DMS114 treated with DMSO at 0.1 percent for 48 hours (cell line): Measurements from ENCODE around the gene PRTN3.
A peak's percentile ranks its signal among the peaks of the same experiment; 100 is the strongest.
"Not testable (repeated sequence)": the region's sequence is repeated elsewhere in the genome, so short reads cannot be mapped to it uniquely, and the experiment has no call there.

Source experiments
- DNase-seq: peaks from one replicate; lab custom pipeline; 2025; ENCODE audit not compliant: unreplicated experiment; lab: John Stamatoyannopoulos, UW

Gene PRTN3

GRCh38 chr19:878751-879561, 38.2 kb downstream of the PRTN3 start:
- not testable (repeated sequence) for DNase-seq

GRCh38 chr19:879711-880438, 39.1 kb downstream of the PRTN3 start:
- no peak for DNase-seq

DNA sequence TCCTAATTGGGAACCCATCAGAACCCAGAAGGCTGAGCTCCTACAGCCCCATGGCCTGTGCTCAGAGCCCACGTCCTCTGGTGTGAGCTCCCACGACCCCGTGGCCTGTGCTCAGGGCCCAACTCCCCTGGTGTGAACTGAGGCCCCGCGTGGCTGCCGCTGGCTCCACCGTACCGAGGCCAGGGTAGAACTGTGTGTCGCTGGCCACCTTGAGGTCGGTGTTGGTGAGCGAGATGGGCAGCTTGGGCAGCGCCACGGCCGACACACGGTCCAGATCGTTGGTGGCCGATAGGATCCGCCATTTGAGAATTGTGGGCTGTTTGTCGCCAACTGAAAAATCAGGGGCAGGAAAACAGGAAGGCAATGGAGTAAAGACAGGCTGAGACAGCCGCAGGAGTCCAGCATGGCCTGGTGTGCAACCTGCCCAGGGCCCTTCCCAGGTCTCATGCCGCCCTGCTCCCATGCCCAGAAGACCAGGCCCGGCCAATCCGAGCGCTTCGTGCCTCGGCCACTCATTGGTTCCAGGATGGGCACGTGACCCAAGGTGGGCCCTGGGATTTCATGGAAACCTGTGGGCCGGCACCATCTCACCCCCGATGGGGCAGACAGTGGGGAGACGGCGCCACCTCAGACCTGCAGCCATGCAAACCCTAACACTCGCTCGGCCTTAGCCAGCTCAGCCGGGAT, 40.7 kb downstream of the PRTN3 start:
- DNase-seq, result no peak

DNA sequence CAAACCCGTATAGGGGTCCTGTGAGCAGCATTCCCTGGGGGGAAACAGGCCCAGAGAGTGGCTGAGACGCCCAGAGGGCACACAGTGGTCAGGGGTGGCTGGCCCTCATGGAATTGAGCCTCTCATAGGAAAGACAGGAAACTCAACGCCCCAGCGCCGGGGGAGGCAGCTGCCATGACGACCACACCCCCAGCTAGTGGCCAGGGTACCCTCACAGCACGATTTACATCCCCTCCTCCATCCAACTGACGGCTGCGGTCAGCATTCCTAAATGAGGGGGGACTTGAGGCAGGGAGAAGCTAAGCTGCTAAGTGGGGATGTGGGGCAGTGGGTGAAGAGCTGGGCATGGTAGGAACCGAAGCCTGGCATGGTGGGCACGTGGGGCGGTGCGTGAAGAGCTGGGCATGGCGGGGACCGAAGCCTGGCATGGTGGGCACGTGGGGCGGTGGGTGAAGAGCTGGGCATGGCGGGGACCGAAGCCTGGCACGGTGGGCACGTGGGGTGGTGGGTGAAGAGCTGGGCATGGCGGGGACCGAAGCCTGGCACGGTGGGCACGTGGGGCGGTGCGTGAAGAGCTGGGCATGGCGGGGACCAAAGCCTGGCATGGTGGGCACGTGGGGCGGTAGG, 42.2 kb downstream of the PRTN3 start:
- no peak for DNase-seq

GRCh38 chr19:883661-884211, 42.9 kb downstream of the PRTN3 start:
- DNase-seq, result no peak

GRCh38 chr19:884420-885211, 43.8 kb downstream of the PRTN3 start:
- no peak for DNase-seq

GRCh38 chr19:885536-886224, 44.9 kb downstream of the PRTN3 start:
- DNase-seq, result no peak

DNA sequence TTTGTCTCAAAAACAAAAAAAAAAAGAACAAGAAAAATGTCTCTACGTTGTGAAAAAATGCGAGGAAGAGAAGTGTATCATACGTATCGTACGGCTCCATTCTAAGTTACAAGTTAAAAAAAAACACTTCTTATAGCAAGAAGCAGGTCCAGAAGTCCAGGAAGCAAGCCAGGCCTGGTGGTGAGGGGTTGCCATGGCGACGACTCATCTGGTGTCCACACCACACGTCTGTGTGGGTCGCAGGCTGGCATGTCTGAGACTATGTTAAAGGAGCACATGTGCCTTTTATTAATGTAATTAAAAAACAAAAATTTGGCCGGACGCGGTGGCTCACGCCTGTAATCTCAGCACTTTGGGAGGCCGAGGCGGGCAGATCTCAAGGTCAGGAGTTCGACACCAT, 46.3 kb downstream of the PRTN3 start:
- DNase-seq, result no peak

GRCh38 chr19:887599-887998, 46.8 kb downstream of the PRTN3 start:
- no peak for DNase-seq

DNA sequence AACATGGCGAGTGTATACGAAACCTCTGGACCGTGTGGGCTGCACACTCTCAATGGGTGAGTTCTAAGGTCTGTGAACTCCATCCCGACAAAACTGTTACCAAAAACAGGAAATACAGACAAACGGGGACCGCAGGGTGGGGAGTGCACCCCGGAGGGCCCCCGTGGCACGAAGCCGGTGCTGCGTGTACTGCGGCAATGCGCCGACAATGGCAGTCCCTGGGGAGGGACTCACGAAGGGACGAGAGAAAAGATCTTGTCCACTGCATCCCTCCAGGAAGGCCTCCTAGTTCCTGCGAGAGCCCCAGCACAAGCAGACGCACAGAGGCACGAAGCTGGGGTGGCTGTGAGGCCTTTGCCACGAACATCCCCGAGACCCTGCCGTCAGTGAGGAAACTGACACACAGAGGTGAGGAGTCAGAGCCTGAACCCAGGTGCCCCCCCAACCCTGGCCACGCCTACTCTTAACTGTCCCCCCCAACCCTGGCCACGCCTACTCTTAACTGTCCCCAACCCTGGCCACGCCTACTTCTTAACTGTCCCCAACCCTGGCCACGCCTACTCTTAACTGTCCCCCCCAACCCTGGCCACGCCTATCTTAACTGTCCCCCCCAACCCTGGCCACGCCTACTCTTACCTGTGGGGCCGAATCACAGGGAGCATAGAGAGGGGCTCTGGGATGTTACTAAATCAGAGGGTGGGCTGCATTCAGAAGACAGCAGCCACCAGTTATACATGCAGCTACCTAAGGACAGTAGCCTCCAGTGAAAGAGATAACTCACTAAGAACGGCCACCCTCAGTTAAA, 48.0 kb downstream of the PRTN3 start:
- no peak for DNase-seq

GRCh38 chr19:889662-890295, 49.0 kb downstream of the PRTN3 start:
- no peak for DNase-seq

DNA sequence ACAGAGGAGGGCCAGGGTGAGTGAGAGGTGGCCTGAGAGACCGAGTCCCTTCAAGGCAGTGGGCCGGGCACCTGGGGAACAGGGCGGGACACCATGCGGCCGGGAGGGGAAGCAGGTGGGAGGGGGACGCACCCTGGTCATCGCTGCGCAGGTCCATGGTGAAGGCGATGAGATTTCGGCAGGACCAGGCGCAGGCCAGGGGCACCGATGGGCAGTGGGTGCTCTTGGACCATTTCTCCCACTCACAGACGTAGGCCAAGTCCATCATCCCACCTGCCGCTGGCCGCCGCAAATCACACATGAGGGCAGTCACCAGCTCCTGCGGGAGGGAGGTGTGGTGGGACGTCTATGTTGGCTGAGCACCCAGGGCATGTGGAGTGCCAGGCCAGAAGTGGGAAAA, 50.0 kb downstream of the PRTN3 start:
- DNase-seq, result no peak

GRCh38 chr19:891421-892200, 50.8 kb downstream of the PRTN3 start:
- not testable (repeated sequence) for DNase-seq

DNA sequence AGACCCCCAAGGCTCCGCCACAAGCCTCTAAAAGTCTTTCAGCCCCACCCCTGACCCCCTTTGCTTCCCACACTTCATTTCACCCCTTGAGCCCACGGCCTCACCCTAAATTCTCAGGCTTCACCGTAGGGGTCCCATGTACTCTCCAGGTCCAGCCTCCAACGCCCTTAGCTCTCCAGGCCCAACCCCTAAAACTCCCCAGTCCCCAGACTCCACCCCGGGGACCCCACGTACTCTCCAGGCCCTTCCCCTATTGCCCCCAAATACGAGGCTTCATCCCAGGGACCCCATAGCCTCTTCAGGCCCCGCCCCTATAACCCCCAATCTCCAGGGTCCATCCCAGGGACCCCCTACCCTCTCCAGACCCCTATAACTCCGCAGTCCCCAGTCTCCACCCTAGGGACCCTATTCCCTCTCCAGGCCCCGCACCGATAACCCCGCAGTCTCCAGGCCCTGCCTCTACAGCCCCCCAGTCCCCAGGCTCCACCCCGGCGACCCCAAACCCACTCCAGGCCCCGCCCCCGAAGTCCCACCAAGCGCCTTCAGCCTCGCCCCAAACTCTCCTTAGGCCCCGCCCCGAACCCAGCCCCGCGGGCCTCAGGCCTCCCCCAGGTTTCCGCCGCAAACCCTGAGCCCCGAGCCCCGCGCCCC, 51.6 kb downstream of the PRTN3 start:
- DNase-seq, result no peak

DNA sequence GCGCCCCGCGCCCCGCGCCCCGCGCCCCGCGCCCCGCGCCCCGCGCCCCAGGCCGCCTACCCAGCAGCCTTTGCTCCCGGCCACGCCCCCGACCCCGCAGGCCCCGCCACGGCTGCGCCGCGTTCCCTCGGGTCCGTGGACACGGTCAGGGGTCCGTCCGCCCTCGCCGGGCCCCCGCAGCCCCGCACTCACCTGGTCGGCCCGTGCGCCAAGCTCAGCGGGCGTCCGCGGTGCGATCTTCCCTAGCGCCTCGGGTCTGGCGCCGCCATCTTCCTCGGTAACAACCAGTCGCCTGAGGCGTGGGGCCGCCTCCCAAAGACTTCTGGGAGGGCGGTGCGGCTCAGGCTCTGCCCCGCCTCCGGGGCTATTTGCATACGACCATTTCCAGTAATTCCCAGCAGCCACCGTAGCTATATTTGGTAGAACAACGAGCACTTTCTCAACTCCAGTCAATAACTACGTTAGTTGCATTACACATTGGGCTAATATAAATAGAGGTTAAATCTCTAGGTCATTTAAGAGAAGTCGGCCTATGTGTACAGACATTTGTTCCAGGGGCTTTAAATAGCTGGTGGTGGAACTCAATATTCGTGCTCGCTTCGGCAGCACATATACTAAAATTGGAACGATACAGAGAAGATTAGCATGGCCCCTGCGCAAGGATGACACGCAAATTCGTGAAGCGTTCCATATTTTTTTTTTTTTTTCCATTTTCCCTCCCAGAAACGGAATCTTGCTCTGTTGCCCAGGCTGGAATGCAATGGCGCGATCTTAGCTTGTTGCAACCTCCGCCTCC, 52.3 kb downstream of the PRTN3 start, which contains the start of the genes MED16 and RNU6-9:
TSS of gene MED16 (minus strand) at position 294 of the 796 bp plus-strand sequence. CDS start 2,056 bp downstream, outside the sequence.
TSS of gene RNU6-9 (plus strand) at position 591 of the 796 bp plus-strand sequence.
- peak; percentile 72 for DNase-seq

GRCh38 chr19:896434-896833, 55.6 kb downstream of the PRTN3 start:
- DNase-seq, result no peak
